CD1c-positive myeloid dendritic cell (primary cell): ENCODE data around the gene MVB12A.

Experiments
- DNase-seq: peaks from one replicate; pipeline ENCODE4 v3.0.0-alpha.2; 2016; ENCODE audit errors: extremely low spot score

The MVB12A gene

GRCh38 chr19:17404621-17405249, 15.1 kb upstream of the MVB12A start:
- DNase-seq, result no peak

GRCh38 chr19:17405250-17406045, 14.4 kb upstream of the MVB12A start, which contains the start of gene BST2:
Gene BST2 (minus strand): TSS chr19:17405630. CDS start chr19:17405575, 55 bp downstream.
- DNase-seq, result peak; percentile 84

- no peak for DNase-seq
Observed at GRCh38 chr19:17406046-17406886, 13.6 kb upstream of the MVB12A start.

- no peak for DNase-seq
Observed at GRCh38 chr19:17406887-17407196, 13.0 kb upstream of the MVB12A start.

- no peak for DNase-seq
Observed at GRCh38 chr19:17409990-17410389, 9.9 kb upstream of the MVB12A start.

- DNase-seq, result no peak
Observed at GRCh38 chr19:17411801-17412200, 8.0 kb upstream of the MVB12A start.

GRCh38 chr19:17414097-17414496, 5.8 kb upstream of the MVB12A start:
- no peak for DNase-seq

GRCh38 chr19:17415121-17415520, 4.7 kb upstream of the MVB12A start:
- DNase-seq, result no peak

GRCh38 chr19:17418710-17419109, 1.1 kb upstream of the MVB12A start:
- DNase-seq, result no peak

- peak; percentile 8 for DNase-seq
Observed at GRCh38 chr19:17419154-17419620, 660 bp upstream of the MVB12A start.

- peak; percentile 24 for DNase-seq
Observed at GRCh38 chr19:17420475-17420924, 653 bp downstream of the MVB12A start.

- no peak for DNase-seq
Observed at GRCh38 chr19:17421942-17422341, 2.1 kb downstream of the MVB12A start.

GRCh38 chr19:17423429-17424208, 3.8 kb downstream of the MVB12A start:
- DNase-seq, result no peak

GRCh38 chr19:17424743-17425365, 5.0 kb downstream of the MVB12A start:
- DNase-seq, result no peak

GRCh38 chr19:17429641-17430113, 9.8 kb downstream of the MVB12A start:
- DNase-seq, result no peak

- no peak for DNase-seq
Observed at GRCh38 chr19:17431417-17431816, 11.6 kb downstream of the MVB12A start.

- no peak for DNase-seq
Observed at GRCh38 chr19:17435218-17435617, 15.4 kb downstream of the MVB12A start.

GRCh38 chr19:17436094-17436873, 16.4 kb downstream of the MVB12A start:
- DNase-seq, result no peak

- no peak for DNase-seq
Observed at GRCh38 chr19:17436874-17437267, 17.0 kb downstream of the MVB12A start.
